Measurements from ENCODE around the gene PLXDC2. TPM values are rescaled to one million over a fixed set of nuclear protein-coding genes. Genes with fewer than 3 reads are reported as not detected.

Gene PLXDC2
- total RNA-seq, 1 experiment from 2014 or later = 0.20 TPM

- TF ChIP-seq POLR2A (IDR thresholded peaks at IDR 0.05; ENCODE audit: borderline replicate concordance, extremely low read depth, insufficient read depth, insufficient read length) = no peak
- TF ChIP-seq RAD21 (IDR thresholded peaks at IDR 0.05; ENCODE audit: low read depth) = no peak
- no peak for TF ChIP-seq JUND (IDR thresholded peaks at IDR 0.05)
- no peak for TF ChIP-seq YY1 (IDR thresholded peaks at IDR 0.05; ENCODE audit: extremely low read depth, insufficient replicate concordance, low read depth, low read length)
- no peak for TF ChIP-seq EZH2phosphoT487 (IDR thresholded peaks at IDR 0.05; ENCODE audit: borderline replicate concordance)
- no peak for TF ChIP-seq ATF3 (IDR thresholded peaks at IDR 0.05)
- no peak for TF ChIP-seq CEBPB (IDR thresholded peaks at IDR 0.05; ENCODE audit: low read depth)
- TF ChIP-seq SP1 (IDR thresholded peaks at IDR 0.05; ENCODE audit: low read depth) = no peak
- no peak for TF ChIP-seq MAX (IDR thresholded peaks at IDR 0.05)
- no peak for TF ChIP-seq TCF7L2 (IDR thresholded peaks at IDR 0.05; ENCODE audit: borderline replicate concordance, extremely low read depth, insufficient read depth, insufficient read length)
- no peak for TF ChIP-seq SRF (IDR thresholded peaks at IDR 0.05; ENCODE audit: low read depth)
- TF ChIP-seq ZBTB33 (IDR thresholded peaks at IDR 0.05; ENCODE audit: extremely low read depth, insufficient replicate concordance, low read length) = no peak
- TF ChIP-seq POLR2AphosphoS5 (IDR thresholded peaks at IDR 0.05; ENCODE audit: low read depth, low read length) = no peak
- TF ChIP-seq EGR1 (IDR thresholded peaks at IDR 0.05; ENCODE audit: low read depth) = no peak
- TF ChIP-seq ZFX (IDR thresholded peaks at IDR 0.05) = no peak
- no peak for TF ChIP-seq CTCF (IDR thresholded peaks at IDR 0.05 in 2 of 3, conservative IDR thresholded peaks at IDR 0.05 in 1 of 3; ENCODE audit: borderline replicate concordance in 1 of 3, insufficient read depth in 1 of 3, low read depth in 2 of 3, low read length in 2 of 3)
- Histone ChIP-seq H3K4me1 (ENCODE audit: control insufficient read depth in 1 of 2, insufficient read depth in 2 of 2, low read length in 2 of 2) (no peaks in the 10 kb centered on the region), H3K9me2 (ENCODE audit: insufficient read depth) (no peaks in the 10 kb centered on the region), H3K27ac (ENCODE audit: low read depth, low read length) (no peak overlapping the region), H3K4me2 (ENCODE audit: low read length) (no peak overlapping the region), H3K36me3 (ENCODE audit: control insufficient read depth in 1 of 2, insufficient read depth in 2 of 2, low read length in 2 of 2) (no peaks in the 10 kb centered on the region), H3K9me3 (ENCODE audit: control insufficient read depth in 1 of 2, insufficient read depth in 1 of 2, low read depth in 1 of 2, low read length in 2 of 2) (peaks cover 0 to 8% of the 10 kb centered on the region in 2 experiments; a peak in 2 of 4 replicates), H4K20me1 (ENCODE audit: insufficient read depth) (no peaks in the 10 kb centered on the region), H3K4me3 (replicated peaks in 1 of 2; ENCODE audit: low read depth in 1 of 2, low read length in 2 of 2) (no peak overlapping the region), H3K79me2 (ENCODE audit: insufficient read depth, low read length) (no peaks in the 10 kb centered on the region), H2AFZ (ENCODE audit: low read depth, low read length, poor library complexity, severe bottlenecking) (no peak overlapping the region), H3K9ac (ENCODE audit: low read length) (no peak overlapping the region), H3K27me3 (ENCODE audit: insufficient read depth, low read length) (no peaks in the 10 kb centered on the region)
- CTCF ChIA-PET = no interaction called here
- no peak for ATAC-seq
- no TSS peak for BruUV-seq (replicated peaks)
- DNase-seq (ENCODE audit: low read depth, low spot score) = no peak
- POLR2A ChIA-PET = no interaction called here
- intact Hi-C loops (cut with micrococcal nuclease) = no loop called here
- RAD21 ChIA-PET (ENCODE audit: low non-redundant PET in 1 of 2, low total read pairs in 2 of 2, uncharacterized antibody in 2 of 2, unreplicated experiment in 2 of 2) = no interaction called here
Measured at GRCh38 chr10:20048161-20048560, 231.9 kb downstream of the PLXDC2 start.

Measured in HCT116 (cell line).